Peyer's patch (tissue), 4 donors: ENCODE data around the gene SPATS2.

Source experiments
- POLR2A ChIP-seq, 2 donors: fragments of 450-650 bp; IDR thresholded peaks; one replicate each; pipeline ENCODE4 v1.5.1; 2017; ENCODE audit warnings: antibody characterized with exemption in 2 of 2, mild to moderate bottlenecking in 2 of 2, moderate library complexity in 2 of 2
- TF ChIP-seq, protein P1 (sequence below), 6 experiments: fragments of 450-650 bp in 4 of 6; fragments of 200-600 bp in 2 of 6; sonication (generic) in 1 of 6; IDR thresholded peaks; one replicate each; pipeline ENCODE4 v1.5.1; 2017 to 2019; ENCODE audit warnings: antibody characterized with exemption in 6 of 6, mild to moderate bottlenecking in 3 of 6, moderate library complexity in 1 of 6

- TF ChIP-seq, protein P1, sequence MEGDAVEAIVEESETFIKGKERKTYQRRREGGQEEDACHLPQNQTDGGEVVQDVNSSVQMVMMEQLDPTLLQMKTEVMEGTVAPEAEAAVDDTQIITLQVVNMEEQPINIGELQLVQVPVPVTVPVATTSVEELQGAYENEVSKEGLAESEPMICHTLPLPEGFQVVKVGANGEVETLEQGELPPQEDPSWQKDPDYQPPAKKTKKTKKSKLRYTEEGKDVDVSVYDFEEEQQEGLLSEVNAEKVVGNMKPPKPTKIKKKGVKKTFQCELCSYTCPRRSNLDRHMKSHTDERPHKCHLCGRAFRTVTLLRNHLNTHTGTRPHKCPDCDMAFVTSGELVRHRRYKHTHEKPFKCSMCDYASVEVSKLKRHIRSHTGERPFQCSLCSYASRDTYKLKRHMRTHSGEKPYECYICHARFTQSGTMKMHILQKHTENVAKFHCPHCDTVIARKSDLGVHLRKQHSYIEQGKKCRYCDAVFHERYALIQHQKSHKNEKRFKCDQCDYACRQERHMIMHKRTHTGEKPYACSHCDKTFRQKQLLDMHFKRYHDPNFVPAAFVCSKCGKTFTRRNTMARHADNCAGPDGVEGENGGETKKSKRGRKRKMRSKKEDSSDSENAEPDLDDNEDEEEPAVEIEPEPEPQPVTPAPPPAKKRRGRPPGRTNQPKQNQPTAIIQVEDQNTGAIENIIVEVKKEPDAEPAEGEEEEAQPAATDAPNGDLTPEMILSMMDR (IDR thresholded peaks at IDR 0.05) = no peak
- no peak for TF ChIP-seq POLR2A (IDR thresholded peaks at IDR 0.05)
Observed at GRCh38 chr12:49413796-49414195, 46.5 kb downstream of the SPATS2 start.
